ENCODE measurements around the gene CD34.

The CD34 gene

GRCh38 chr1:207856276-207857023 is 54.5 kb downstream of the CD34 start:
- no peak for DNase-seq (ENCODE audit: low spot score)

- no peak for DNase-seq (ENCODE audit: low spot score)
Measured at GRCh38 chr1:207854001-207854400, 56.9 kb downstream of the CD34 start.

GRCh38 chr1:207853372-207853757 is 57.6 kb downstream of the CD34 start:
- DNase-seq (ENCODE audit: low spot score), result no peak

GRCh38 chr1:207852576-207853371 is 58.2 kb downstream of the CD34 start:
- DNase-seq (ENCODE audit: low spot score), result no peak

GRCh38 chr1:207851696-207852095 is 59.2 kb downstream of the CD34 start:
- DNase-seq (ENCODE audit: low spot score), result no peak

GRCh38 chr1:207850621-207851407 is 60.1 kb downstream of the CD34 start:
- DNase-seq (ENCODE audit: low spot score), result no peak

- DNase-seq (ENCODE audit: low spot score), result no peak
Measured at GRCh38 chr1:207849646-207850045, 61.3 kb downstream of the CD34 start.

- DNase-seq (ENCODE audit: low spot score), result no peak
Measured at GRCh38 chr1:207849016-207849415, 61.9 kb downstream of the CD34 start.

GRCh38 chr1:207848234-207848633 is 62.7 kb downstream of the CD34 start:
- no peak for DNase-seq (ENCODE audit: low spot score)

- DNase-seq (ENCODE audit: low spot score), result no peak
Measured at GRCh38 chr1:207847116-207847515, 63.8 kb downstream of the CD34 start.

GRCh38 chr1:207845109-207845508 is 65.8 kb downstream of the CD34 start:
- DNase-seq (ENCODE audit: low spot score), result no peak

GRCh38 chr1:207844371-207844770 is 66.6 kb downstream of the CD34 start:
- no peak for DNase-seq (ENCODE audit: low spot score)

- no peak for DNase-seq (ENCODE audit: low spot score)
Measured at GRCh38 chr1:207842506-207842905, 68.4 kb downstream of the CD34 start.

GRCh38 chr1:207841901-207842300 is 69.0 kb downstream of the CD34 start:
- DNase-seq (ENCODE audit: low spot score), result no peak

GRCh38 chr1:207841293-207841692 is 69.6 kb downstream of the CD34 start:
- DNase-seq (ENCODE audit: low spot score), result no peak

GRCh38 chr1:207840380-207840779 is 70.5 kb downstream of the CD34 start:
- DNase-seq (ENCODE audit: low spot score), result no peak

GRCh38 chr1:207839083-207839413 is 71.9 kb downstream of the CD34 start:
- DNase-seq (ENCODE audit: low spot score), result no peak

- DNase-seq (ENCODE audit: low spot score), result no peak
Measured at GRCh38 chr1:207838156-207839082, 72.5 kb downstream of the CD34 start.

- DNase-seq (ENCODE audit: low spot score), result no peak
Measured at GRCh38 chr1:207837673-207838072, 73.3 kb downstream of the CD34 start.

- DNase-seq (ENCODE audit: low spot score), result no peak
Measured at GRCh38 chr1:207836591-207837347, 74.2 kb downstream of the CD34 start.

GRCh38 chr1:207835958-207836357 is 75.0 kb downstream of the CD34 start:
- no peak for DNase-seq (ENCODE audit: low spot score)
